ENCODE data around the gene NTN5.

Gene NTN5

DNA sequence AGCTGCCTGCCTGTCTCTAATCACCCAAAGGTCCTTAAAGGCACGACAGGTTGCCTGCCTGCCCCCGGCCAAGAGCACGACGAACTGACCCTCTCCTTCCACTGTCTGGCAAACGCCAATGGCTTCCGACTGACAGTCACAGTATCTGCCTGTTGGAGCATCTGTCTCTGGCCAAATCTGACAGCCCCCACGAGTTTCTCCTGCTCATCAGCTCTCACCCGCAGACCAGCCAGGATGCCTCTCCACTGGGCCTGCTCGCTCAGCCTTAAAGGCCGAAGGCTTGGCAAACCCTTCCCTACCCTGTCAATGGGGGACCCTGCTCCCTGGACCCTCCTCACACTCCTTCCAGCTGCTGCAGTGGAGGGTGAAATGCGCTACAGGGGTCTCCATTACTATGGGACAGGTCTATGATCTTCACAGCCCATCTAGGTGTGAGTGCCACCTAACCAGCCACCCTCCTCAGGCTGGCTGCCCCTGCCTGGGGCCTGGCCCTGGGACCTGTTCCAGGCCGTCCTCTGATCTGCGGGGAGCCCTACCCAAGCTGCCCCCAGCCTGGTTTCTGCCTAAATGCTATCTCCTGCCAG, 58.9 kb downstream of the NTN5 start:
- no peak overlapping the region for H3K18ac ChIP-seq (ENCODE audit: low read length)
- H3K9ac ChIP-seq (ENCODE audit: low read length) = peak overlapping the region; percentile 51
- no peak overlapping the region for H2BK15ac ChIP-seq (replicated peaks; ENCODE audit: low read depth)
- H2BK120ac ChIP-seq (ENCODE audit: low read depth, low read length) = no peak overlapping the region
- peaks cover 8% of the 10 kb centered on the region for H3K4me1 ChIP-seq (ENCODE audit: control insufficient read depth, low read depth, low read length)
- no peak overlapping the region for H2AK5ac ChIP-seq (ENCODE audit: low read length)
- DNase-seq = no peak
- no CpG with 5 or more reads among the region's 13 CpGs for WGBS (ENCODE audit: extremely low coverage, insufficient coverage, low lambda C conversion rate)
- no peak overlapping the region for H4K8ac ChIP-seq (ENCODE audit: low read depth, low read length)
- peak overlapping the region; percentile 71 for H3K27ac ChIP-seq (ENCODE audit: low read depth, low read length)
- H3K27me3 ChIP-seq (ENCODE audit: insufficient read depth, low read length, poor library complexity) = no peaks in the 10 kb centered on the region
- peaks cover 11% of the 10 kb centered on the region for H3K79me1 ChIP-seq (ENCODE audit: low read length)
- peaks cover 26% of the 10 kb centered on the region for H3K36me3 ChIP-seq (ENCODE audit: control insufficient read depth, insufficient read depth, low read length)
- H3K4ac ChIP-seq (ENCODE audit: low read depth, low read length) = no peak overlapping the region
- no peak overlapping the region for H3K4me3 ChIP-seq (ENCODE audit: low read length)
- H3K56ac ChIP-seq (ENCODE audit: low read length) = peak overlapping the region; percentile 30
- H4K5ac ChIP-seq (ENCODE audit: low read length) = no peak overlapping the region
- no peak overlapping the region for H3K23ac ChIP-seq (ENCODE audit: low read length)
- H2BK5ac ChIP-seq (ENCODE audit: low read length) = no peak overlapping the region
- H3K4me2 ChIP-seq (ENCODE audit: low read length) = no peak overlapping the region
- peaks cover 33% of the 10 kb centered on the region for H3K79me2 ChIP-seq (ENCODE audit: control insufficient read depth, insufficient read depth, low read length)

GRCh38 chr19:48613024-48613851, 59.6 kb downstream of the NTN5 start:
- Histone ChIP-seq H3K27ac (ENCODE audit: low read depth, low read length) (no peak overlapping the region), H4K8ac (ENCODE audit: low read depth, low read length) (no peak overlapping the region)
- WGBS (ENCODE audit: extremely low coverage, insufficient coverage, low lambda C conversion rate) = no CpG with 5 or more reads among the region's 39 CpGs

DNA sequence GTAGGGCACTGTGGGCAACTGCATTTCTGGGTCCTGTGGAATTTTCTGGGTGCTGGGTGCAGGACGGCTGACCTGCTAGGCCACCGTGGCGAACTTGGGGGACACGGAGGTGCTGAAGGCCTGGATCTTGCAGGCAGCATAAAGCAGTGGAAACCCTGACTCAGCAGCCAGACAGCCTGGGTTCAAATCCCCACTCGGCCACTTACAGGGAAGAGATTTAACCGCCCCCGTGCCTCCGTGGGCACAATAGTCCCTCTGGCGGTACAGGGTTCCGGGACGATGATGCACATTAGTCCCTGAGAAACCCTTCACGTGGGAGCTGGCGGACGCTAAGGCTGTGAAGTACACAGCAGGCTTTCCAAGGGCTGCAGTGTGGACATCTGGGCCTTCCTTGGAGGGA, 60.9 kb downstream of the NTN5 start:
- Histone ChIP-seq H4K5ac (ENCODE audit: low read length) (no peak overlapping the region), H2BK120ac (ENCODE audit: low read depth, low read length) (no peak overlapping the region), H3K23ac (ENCODE audit: low read length) (no peak overlapping the region), H2BK15ac (replicated peaks; ENCODE audit: low read depth) (no peak overlapping the region), H3K36me3 (ENCODE audit: control insufficient read depth, insufficient read depth, low read length) (peaks cover 17% of the 10 kb centered on the region), H3K56ac (ENCODE audit: low read length) (no peak overlapping the region), H4K8ac (ENCODE audit: low read depth, low read length) (no peak overlapping the region), H3K18ac (ENCODE audit: low read length) (no peak overlapping the region), H2BK5ac (ENCODE audit: low read length) (no peak overlapping the region), H3K4ac (ENCODE audit: low read depth, low read length) (no peak overlapping the region), H3K4me1 (ENCODE audit: control insufficient read depth, low read depth, low read length) (peaks cover 3% of the 10 kb centered on the region), H3K4me3 (ENCODE audit: low read length) (no peak overlapping the region), H3K27ac (ENCODE audit: low read depth, low read length) (no peak overlapping the region), H3K4me2 (ENCODE audit: low read length) (no peak overlapping the region), H2AK5ac (ENCODE audit: low read length) (no peak overlapping the region), H3K79me2 (ENCODE audit: control insufficient read depth, insufficient read depth, low read length) (peaks cover 12% of the 10 kb centered on the region), H3K27me3 (ENCODE audit: insufficient read depth, low read length, poor library complexity) (no peaks in the 10 kb centered on the region), H3K79me1 (ENCODE audit: low read length) (peaks cover 8% of the 10 kb centered on the region), H3K9ac (ENCODE audit: low read length) (no peak overlapping the region)
- DNase-seq = no peak
- WGBS (ENCODE audit: extremely low coverage, insufficient coverage, low lambda C conversion rate) = no CpG with 5 or more reads among the region's 14 CpGs

More at GRCh38 chr19:48613024-48613851, 59.6 kb downstream of the NTN5 start:
- Histone ChIP-seq H3K79me2 (ENCODE audit: control insufficient read depth, insufficient read depth, low read length) (peaks cover 26% of the 10 kb centered on the region), H3K4me2 (ENCODE audit: low read length) (no peak overlapping the region), H3K27me3 (ENCODE audit: insufficient read depth, low read length, poor library complexity) (no peaks in the 10 kb centered on the region), H2BK5ac (ENCODE audit: low read length) (no peak overlapping the region), H3K36me3 (ENCODE audit: control insufficient read depth, insufficient read depth, low read length) (peaks cover 26% of the 10 kb centered on the region), H3K9ac (ENCODE audit: low read length) (no peak overlapping the region), H3K4me1 (ENCODE audit: control insufficient read depth, low read depth, low read length) (peaks cover 8% of the 10 kb centered on the region), H3K23ac (ENCODE audit: low read length) (no peak overlapping the region), H3K56ac (ENCODE audit: low read length) (no peak overlapping the region), H2BK15ac (replicated peaks; ENCODE audit: low read depth) (no peak overlapping the region), H2AK5ac (ENCODE audit: low read length) (no peak overlapping the region), H2BK120ac (ENCODE audit: low read depth, low read length) (no peak overlapping the region), H3K79me1 (ENCODE audit: low read length) (peaks cover 11% of the 10 kb centered on the region), H3K4ac (ENCODE audit: low read depth, low read length) (no peak overlapping the region), H3K4me3 (ENCODE audit: low read length) (no peak overlapping the region), H3K18ac (ENCODE audit: low read length) (no peak overlapping the region), H4K5ac (ENCODE audit: low read length) (no peak overlapping the region)
- DNase-seq = no peak
